ENCODE results near the gene SLC25A42.

The SLC25A42 gene

GRCh38 chr19:19162495-19162894 lies 98.7 kb downstream of the SLC25A42 start:
- DNase-seq (ENCODE audit: low read depth, low spot score) = no peak

All from smooth muscle cell of the brain vasculature (primary cell).